GDM1 (cell line): ENCODE results near the gene PPP6R2.

Experiments
- DNase-seq: peaks from one replicate; lab custom pipeline; 2025; lab: John Stamatoyannopoulos, UW

The PPP6R2 gene

GRCh38 chr22:50487290-50488005 is 144.3 kb downstream of the PPP6R2 start:
- DNase-seq, result no peak

DNA sequence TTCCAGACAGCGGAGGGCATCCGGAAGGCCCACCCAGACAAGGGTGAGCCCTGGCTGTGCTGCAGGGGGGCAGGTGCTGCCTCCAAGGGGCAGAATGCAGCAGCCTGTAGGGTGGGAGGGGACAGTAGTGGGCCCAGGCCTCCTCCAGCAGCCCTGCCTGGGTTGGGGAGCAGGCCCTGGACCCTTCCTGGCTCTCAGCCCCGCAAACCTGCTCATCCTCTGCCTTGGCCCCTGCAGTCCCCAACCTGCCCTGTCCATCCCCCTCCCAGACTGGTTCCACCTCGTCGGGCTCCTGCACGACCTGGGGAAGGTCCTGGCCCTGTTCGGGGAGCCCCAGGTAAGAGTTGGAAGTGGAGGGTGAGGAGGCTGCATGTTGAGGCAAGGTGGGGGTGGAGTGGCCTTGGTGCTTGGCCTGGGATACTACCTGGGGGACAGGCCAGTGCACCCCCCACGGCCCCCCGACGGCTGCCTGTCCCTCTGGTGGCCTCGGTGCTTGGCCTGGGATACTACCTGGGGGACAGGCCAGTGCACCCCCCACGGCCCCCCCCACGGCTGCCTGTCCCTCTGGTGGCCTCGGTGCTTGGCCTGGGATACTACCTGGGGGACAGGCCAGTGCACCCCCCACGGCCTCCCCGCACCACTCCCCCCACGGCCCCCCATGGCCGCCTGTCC is 145.0 kb downstream of the PPP6R2 start:
- no peak for DNase-seq

DNA sequence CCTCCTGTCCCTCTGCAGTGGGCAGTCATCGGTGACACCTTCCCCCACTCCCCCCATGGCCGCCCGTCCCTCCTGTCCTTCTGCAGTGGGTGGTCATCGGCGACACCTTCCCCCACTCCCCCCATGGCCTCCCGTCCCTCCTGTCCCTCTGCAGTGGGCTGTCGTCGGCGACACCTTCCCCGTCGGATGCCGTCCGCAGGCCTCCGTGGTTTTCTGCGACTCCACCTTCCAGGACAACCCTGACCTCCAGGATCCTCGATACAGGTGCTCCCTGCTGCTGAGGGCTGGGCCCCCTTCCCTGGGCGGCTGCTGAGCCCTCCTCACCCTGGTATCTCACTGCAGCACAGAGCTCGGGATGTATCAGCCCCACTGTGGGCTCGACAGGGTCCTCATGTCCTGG is 145.8 kb downstream of the PPP6R2 start:
- no peak for DNase-seq

- DNase-seq, result no peak
These were observed 146.5 kb downstream of the PPP6R2 start for GRCh38 chr22:50489363-50490243.

DNA sequence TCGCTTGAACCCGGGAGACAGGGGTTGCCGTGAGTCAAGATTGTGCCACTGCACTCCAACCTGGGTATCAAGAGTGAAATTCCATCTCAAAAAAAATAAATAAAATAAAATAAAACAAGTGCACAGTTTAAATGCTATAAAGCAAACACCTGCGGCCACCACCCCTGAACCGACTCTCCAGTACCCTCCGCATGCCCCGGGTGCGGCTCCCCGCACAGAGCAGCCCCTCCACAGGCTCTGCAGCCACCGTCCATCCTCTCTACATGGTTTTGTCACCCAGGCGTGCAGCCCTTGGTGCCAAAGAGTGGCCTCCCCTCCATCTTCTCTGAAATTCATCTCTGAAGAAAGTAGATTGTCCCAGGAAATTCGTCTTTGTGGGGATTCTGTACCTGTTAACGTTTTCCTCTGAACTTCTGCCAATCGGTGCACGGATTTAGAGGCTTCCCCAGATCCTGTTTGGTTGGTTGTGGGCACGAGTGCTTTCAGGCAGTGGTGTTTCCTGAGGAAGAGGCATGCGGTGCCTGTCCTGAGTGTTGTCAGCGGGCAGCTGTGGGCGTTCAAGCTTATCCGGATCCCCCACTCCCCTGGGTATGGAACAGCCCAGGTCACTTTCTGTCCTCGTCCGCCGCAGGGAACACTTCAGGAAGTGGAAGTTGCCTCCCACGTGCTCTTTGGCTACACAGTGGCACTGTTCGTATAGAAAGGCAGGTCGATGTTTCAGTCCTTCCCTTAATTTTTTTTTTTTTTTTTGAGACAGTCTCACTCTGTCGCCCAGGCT is 147.6 kb downstream of the PPP6R2 start:
- DNase-seq, result peak; percentile 66
